Calu3 (cell line): ENCODE measurements around the gene IRAK1. TPM values are rescaled to one million over a fixed set of nuclear protein-coding genes. Genes with fewer than 3 reads are reported as not detected.

ENCODE experiments used
- Bru-seq: library from RNA; stranded (reverse); fragments of 400-500 nt; gene quantifications from one replicate; lab custom pipeline; 2021; lab: Mats Ljungman, UMichigan
- BruChase-seq, 2 experiments: library from RNA; stranded (reverse); fragments of 400-500 nt; gene quantifications; one replicate each; lab custom pipeline; 2021; lab: Mats Ljungman, UMichigan
- BruUV-seq: library from RNA; stranded (reverse); fragments of 400-500 nt; replicated peaks from 2 replicates; lab custom pipeline; 2021; lab: Mats Ljungman, UMichigan
- CTCF ChIA-PET: fragments of 300-600 bp; sonication (Branson Sonifier 250); formaldehyde crosslinking; loops from one replicate; lab custom pipeline; 2022; ENCODE audit warnings: antibody characterized with exemption; lab: Charles Lee
- DNase-seq: peaks from one replicate; pipeline ENCODE4 v3.0.0; 2022
- H3K27ac Mint-ChIP-seq: one replicate; pipeline ENCODE4 v1.8.0; 2022; ENCODE audit warnings: mixed read lengths; ENCODE audit not compliant: unreplicated experiment
- H3K27me3 Mint-ChIP-seq: one replicate; pipeline ENCODE4 v1.8.0; 2022; ENCODE audit warnings: mixed read lengths; ENCODE audit not compliant: unreplicated experiment
- H3K36me3 Mint-ChIP-seq: one replicate; pipeline ENCODE4 v1.8.0; 2022; ENCODE audit warnings: mild to moderate bottlenecking, moderate library complexity, mixed read lengths; ENCODE audit not compliant: insufficient read depth, unreplicated experiment
- H3K4me1 Mint-ChIP-seq: one replicate; pipeline ENCODE4 v1.8.0; 2022; ENCODE audit warnings: mild to moderate bottlenecking, low read depth, mixed read lengths; ENCODE audit not compliant: unreplicated experiment
- H3K4me3 Mint-ChIP-seq: one replicate; pipeline ENCODE4 v1.8.0; 2022; ENCODE audit warnings: mild to moderate bottlenecking, low read depth, moderate library complexity, mixed read lengths; ENCODE audit not compliant: unreplicated experiment
- H3K9me3 Mint-ChIP-seq: one replicate; pipeline ENCODE4 v1.8.0; 2022; ENCODE audit warnings: low read depth, mixed read lengths; ENCODE audit not compliant: unreplicated experiment
- intact Hi-C: fragments of 100-400 bp; cut with micrococcal nuclease; formaldehyde crosslinking; loops from one replicate; pipeline ENCODE4 v1.10.0; 2022; ENCODE audit not compliant: unreplicated experiment
- long read RNA-seq: library from polyadenylated mRNA; stranded (forward); transcript quantifications from one replicate; pipeline ENCODE4 v2.0.0, GENCODE V29; 2022
- total RNA-seq: library from RNA; stranded (reverse); gene quantifications from 2 replicates; pipeline ENCODE4 v1.2.3, GENCODE V29; 2022
- TF ChIP-seq, protein P1 (sequence below): fragments of 200-600 bp; IDR thresholded peaks from one replicate; pipeline ENCODE4 v1.8.0; 2022; ENCODE audit warnings: antibody characterized with exemption; ENCODE audit not compliant: unreplicated experiment

IRAK1 gene
- total RNA-seq: 194 and 208 TPM in 2 replicates
- Bru-seq, nascent RNA: percentile 82 among the genes with signal in this experiment
- BruChase-seq, experiment 1, labeled RNA remaining after a 6-hour chase: percentile 95 among the genes with signal in this experiment
- percentile 93 among the genes with signal in this experiment for BruChase-seq, experiment 2, labeled RNA remaining after a 2-hour chase
- long read RNA-seq, transcript IRAK1-203 (14 exons, 3,666 nt): major isoform, 98 of 215 reads
- long read RNA-seq, transcript IRAK1-205 (13 exons, 2,127 nt): minor isoform, 7 of 215 reads
- long read RNA-seq, transcript IRAK1-204 (14 exons, 2,049 nt): minor isoform, 19 of 215 reads
- long read RNA-seq, partial matches to known transcripts: 37 of 215 reads
- long read RNA-seq, other reads (novel, unspliced or antisense): 51 of 215 reads

DNA sequence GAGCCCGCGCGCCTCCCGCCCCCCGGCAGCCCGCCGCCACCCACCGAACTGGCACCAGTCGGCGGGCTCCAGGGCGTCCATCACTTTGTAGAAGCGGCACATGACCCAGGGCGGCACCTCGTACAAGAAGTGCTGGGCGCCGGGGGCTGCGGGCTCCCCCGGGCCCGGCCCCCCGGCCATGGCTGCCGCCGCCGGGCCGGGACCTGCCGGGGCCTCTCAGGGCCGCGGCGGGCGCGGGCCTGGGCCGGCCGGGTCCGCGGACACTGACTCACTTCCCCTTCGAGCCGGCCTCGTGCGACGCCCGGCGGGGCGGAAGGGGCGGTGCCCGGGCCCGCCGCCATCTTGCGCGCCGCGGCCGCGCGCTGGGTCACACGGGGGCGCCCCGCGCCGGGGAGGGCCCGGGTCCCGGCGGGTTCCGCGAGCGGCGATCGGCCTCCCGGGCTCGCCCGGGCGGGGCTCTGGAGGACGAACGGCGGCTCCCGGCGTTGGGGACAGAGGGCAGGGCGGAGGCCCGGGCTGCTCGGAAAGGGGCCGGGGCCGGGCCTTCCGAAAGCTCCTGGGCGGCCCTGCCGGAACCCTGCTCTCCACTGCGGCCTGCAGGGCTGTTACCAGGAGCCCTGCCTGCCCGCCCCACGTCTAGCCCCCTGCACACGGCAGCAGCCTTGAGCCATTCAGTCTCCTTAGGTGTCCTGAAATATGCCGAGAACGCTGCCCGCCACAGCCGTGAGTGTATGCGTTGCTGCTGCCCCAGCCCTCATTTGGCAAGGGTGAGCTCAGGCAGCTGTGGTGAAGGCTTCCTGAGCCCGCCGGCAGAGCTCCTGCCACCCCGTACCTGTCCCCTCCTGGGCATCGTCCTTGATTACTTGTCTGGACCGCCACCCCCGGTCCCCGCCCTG is at the start of gene IRAK1:
IRAK1 (minus strand) TSS at position 270 of the 896 bp plus-strand sequence; CDS start at position 180, 90 bp downstream.
- H3K4me1 Mint-ChIP-seq: no peaks in the 10 kb centered on the region
- no peaks in the 10 kb centered on the region for H3K9me3 Mint-ChIP-seq
- no peaks in the 10 kb centered on the region for H3K27me3 Mint-ChIP-seq
- intact Hi-C loops: no loop called here
- CTCF ChIA-PET: no interaction called here
- peak within 1 kb of the TSS; percentile 96 for H3K27ac Mint-ChIP-seq
- BruUV-seq: TSS peak; percentile 87
- peak within 1 kb of the TSS; percentile 84 for H3K4me3 Mint-ChIP-seq
- peak; percentile 76 for DNase-seq
- TF ChIP-seq, protein P1, sequence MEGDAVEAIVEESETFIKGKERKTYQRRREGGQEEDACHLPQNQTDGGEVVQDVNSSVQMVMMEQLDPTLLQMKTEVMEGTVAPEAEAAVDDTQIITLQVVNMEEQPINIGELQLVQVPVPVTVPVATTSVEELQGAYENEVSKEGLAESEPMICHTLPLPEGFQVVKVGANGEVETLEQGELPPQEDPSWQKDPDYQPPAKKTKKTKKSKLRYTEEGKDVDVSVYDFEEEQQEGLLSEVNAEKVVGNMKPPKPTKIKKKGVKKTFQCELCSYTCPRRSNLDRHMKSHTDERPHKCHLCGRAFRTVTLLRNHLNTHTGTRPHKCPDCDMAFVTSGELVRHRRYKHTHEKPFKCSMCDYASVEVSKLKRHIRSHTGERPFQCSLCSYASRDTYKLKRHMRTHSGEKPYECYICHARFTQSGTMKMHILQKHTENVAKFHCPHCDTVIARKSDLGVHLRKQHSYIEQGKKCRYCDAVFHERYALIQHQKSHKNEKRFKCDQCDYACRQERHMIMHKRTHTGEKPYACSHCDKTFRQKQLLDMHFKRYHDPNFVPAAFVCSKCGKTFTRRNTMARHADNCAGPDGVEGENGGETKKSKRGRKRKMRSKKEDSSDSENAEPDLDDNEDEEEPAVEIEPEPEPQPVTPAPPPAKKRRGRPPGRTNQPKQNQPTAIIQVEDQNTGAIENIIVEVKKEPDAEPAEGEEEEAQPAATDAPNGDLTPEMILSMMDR: no peak
- peaks cover 47% of the 10 kb centered on the region for H3K36me3 Mint-ChIP-seq

DNA sequence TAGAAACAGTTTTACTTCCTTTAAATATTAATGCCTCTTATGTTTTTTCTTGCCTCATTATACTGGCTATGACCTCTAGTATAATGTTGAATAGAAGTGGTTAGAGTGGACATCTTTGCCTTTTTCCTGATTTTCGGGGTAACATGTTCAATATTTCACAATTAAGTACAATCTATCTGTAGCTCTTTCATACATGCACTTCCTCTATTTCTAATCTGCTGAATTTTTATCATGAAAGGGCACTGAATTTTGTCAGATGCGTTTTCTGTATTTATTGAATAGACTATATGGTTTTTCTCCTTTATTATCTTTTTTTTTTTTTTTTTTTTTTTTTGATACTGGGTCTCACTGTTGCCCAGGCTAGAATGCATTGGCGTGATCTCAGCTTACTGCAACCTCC is 48.9 kb upstream of the IRAK1 start:
- H3K4me3 Mint-ChIP-seq: no peak overlapping the region
- BruUV-seq: no TSS peak
- intact Hi-C loops: no loop called here
- CTCF ChIA-PET: no interaction called here
- H3K27me3 Mint-ChIP-seq: no peaks in the 10 kb centered on the region
- no peak for DNase-seq
- peaks cover 10% of the 10 kb centered on the region for H3K36me3 Mint-ChIP-seq
- H3K4me1 Mint-ChIP-seq: peaks cover 10% of the 10 kb centered on the region
- no peak overlapping the region for H3K27ac Mint-ChIP-seq
- TF ChIP-seq, protein P1: no peak
- no peaks in the 10 kb centered on the region for H3K9me3 Mint-ChIP-seq

DNA sequence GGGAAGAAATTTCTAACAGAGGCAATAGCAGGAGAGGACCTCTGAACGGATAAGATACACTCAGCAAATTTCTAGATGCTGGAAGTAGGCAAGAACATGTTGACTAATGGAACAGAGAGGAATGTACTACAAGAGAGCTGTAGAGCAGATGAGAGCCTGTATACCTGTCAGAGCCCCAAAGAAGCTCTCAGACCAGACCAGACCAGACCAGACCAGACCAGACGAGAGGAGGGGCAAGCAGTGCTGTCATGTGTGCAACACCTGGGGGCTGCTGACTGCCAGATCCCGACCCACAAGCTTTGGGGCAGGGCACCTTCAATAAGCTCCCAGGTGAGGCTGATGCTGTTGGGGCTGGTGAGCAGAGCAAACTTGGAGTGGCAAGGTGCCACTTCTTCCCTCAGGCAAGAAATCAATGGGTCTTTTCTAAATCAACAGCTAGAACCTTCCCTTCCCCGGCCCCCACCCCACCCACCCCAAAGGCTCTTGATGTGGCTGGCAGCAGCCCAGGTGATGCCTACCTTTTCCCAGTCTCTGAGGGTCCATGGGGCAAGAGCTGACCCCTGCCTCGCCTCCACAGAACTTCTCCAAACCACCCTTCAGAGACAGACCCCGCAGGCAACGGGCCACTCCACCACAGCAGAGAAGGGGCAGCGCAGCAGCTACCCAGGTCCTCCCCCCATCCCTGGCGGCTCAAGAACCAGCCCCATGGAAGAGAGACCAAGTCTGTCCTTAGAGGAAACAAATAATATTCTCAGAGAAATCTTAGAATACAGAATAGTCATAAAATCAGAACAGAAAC is 45.1 kb upstream of the IRAK1 start:
- CTCF ChIA-PET: no interaction called here
- no peaks in the 10 kb centered on the region for H3K9me3 Mint-ChIP-seq
- intact Hi-C loops: no loop called here
- H3K36me3 Mint-ChIP-seq: peaks cover 11% of the 10 kb centered on the region
- no peak for DNase-seq
- H3K27me3 Mint-ChIP-seq: no peaks in the 10 kb centered on the region
- H3K4me3 Mint-ChIP-seq: no peak overlapping the region
- BruUV-seq: no TSS peak
- TF ChIP-seq, protein P1: no peak
- no peak overlapping the region for H3K27ac Mint-ChIP-seq
- peaks cover 26% of the 10 kb centered on the region for H3K4me1 Mint-ChIP-seq

DNA sequence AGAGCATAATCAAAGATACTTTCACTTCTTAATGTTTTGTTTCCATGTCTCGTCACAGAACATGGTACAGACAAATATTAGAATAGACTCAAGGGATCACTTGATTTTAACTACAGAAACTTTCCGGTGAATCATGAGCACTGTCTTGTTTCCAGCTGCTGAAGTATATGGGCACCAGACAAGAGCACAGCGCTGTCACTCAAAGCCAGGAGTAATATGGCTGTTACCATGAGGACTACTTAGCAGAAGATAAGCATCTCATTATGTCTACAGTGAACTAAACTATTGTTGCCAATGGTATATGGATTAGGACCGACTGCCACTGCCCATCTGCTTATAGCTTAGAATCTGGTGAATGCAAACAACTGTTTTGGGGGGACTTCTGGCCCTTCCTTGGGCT is 43.5 kb upstream of the IRAK1 start:
- TF ChIP-seq, protein P1: no peak
- Mint-ChIP-seq H3K27me3 (no peaks in the 10 kb centered on the region), H3K9me3 (no peaks in the 10 kb centered on the region), H3K36me3 (peaks cover 27% of the 10 kb centered on the region), H3K27ac (no peak overlapping the region), H3K4me3 (no peak overlapping the region), H3K4me1 (peaks cover 40% of the 10 kb centered on the region)
- no peak for DNase-seq
- BruUV-seq: no TSS peak
- CTCF ChIA-PET: no interaction called here
- intact Hi-C loops: no loop called here
